Heart right ventricle (tissue), 16 donors: ENCODE measurements around the gene MDM2. TPM values are rescaled to one million over a fixed set of nuclear protein-coding genes. Genes with fewer than 3 reads are reported as not detected.
"Not testable (repeated sequence)": the region's sequence is repeated elsewhere in the genome, so short reads cannot be mapped to it uniquely, and the experiment has no call there.

ENCODE experiments used
- ATAC-seq, 8 donors: fragments of 200-7000 bp; cut with Tn5 transposase; one replicate each; pipeline ENCODE4 v1.9.1; 2020; ENCODE audit warnings: mild to moderate bottlenecking in 8 of 8, moderate library complexity in 8 of 8, moderate number of reproducible peaks in 1 of 8
- DNase-seq, 2 donors: peaks; one replicate each; pipeline ENCODE4 v3.0.0-alpha.2; 2020
- H3K27ac ChIP-seq, 10 donors: fragments of 200-600 bp; sonication (generic) in 2 of 10; one replicate each; pipeline versions ENCODE4 v1.5.0 to v1.8.0; 2020 to 2022; ENCODE audit warnings: mild to moderate bottlenecking in 3 of 10
- H3K27me3 ChIP-seq, 7 donors: fragments of 200-600 bp; one replicate each; pipeline ENCODE4 v1.8.0; 2021 to 2022; ENCODE audit warnings: mild to moderate bottlenecking in 2 of 7
- H3K36me3 ChIP-seq, 9 donors: fragments of 200-600 bp; sonication (generic) in 1 of 9; one replicate each; pipeline versions ENCODE4 v1.5.0 to v1.8.0; 2020 to 2022; ENCODE audit warnings: mild to moderate bottlenecking in 2 of 9
- H3K4me1 ChIP-seq, 9 donors: fragments of 200-600 bp; sonication (generic) in 1 of 9; one replicate each; pipeline versions ENCODE4 v1.5.0 to v1.8.0; 2020 to 2022; ENCODE audit warnings: mild to moderate bottlenecking in 4 of 9
- H3K4me3 ChIP-seq, 10 donors: fragments of 200-600 bp; sonication (generic) in 2 of 10; one replicate each; pipeline versions ENCODE4 v1.5.0 to v1.8.0; 2020 to 2022; ENCODE audit warnings: mild to moderate bottlenecking in 7 of 10, moderate library complexity in 2 of 10
- H3K9me3 ChIP-seq, 11 donors: fragments of 200-600 bp in 10 of 11; sonication (generic) in 2 of 11; one replicate each; pipeline versions ENCODE4 v1.5.0 to v1.8.0; 2013 to 2022; ENCODE audit warnings: mild to moderate bottlenecking in 2 of 11, control low read depth in 1 of 11, moderate library complexity in 1 of 11
- WGBS, 2 donors: extraction: QIAGEN DNeasy Blood & Tissue Kit; methylation state at CpG; one replicate each; pipeline ENCODE4 v1.1.7; 2013; ENCODE audit warnings: inconsistent platforms in 1 of 2; 5-methylcytosine and 5-hydroxymethylcytosine counted together
- intact Hi-C, 10 donors: fragments of 100-400 bp; cut with DNase I; formaldehyde crosslinking; loops; one replicate each; pipeline versions ENCODE4 v1.11.1 to v1.14.2; 2022
- polyA plus RNA-seq, 2 donors: library from polyadenylated mRNA; stranded (reverse); fragments of 200-250 nt; gene quantifications; one replicate each; pipeline ENCODE4 v1.2.3, GENCODE V29; 2013
- total RNA-seq, 10 donors: library from RNA; stranded (reverse); fragmentation: NEBNext Ultra II Directional in 3 of 10; extraction: Animal tissue kit (Norgen Biotek cat#: 25700) in 3 of 10; gene quantifications; one replicate each; pipeline versions ENCODE4 v1.2.1 to v1.2.4, GENCODE V29; 2021 to 2023
- TF ChIP-seq, protein P1 (sequence below), 9 donors: fragments of 200-600 bp; sonication (generic) in 2 of 9; IDR thresholded peaks; one replicate each; pipeline versions ENCODE4 v1.5.0 to v1.8.0; 2021 to 2022; ENCODE audit warnings: antibody characterized with exemption in 9 of 9, mild to moderate bottlenecking in 5 of 9, moderate library complexity in 1 of 9
- donor health status: Arrhythmogenic right ventricular cardiomyopathy.
- donor health status: ischemic (EF 13 %, LVEDD 7.1; RV severe dilation, severe dysfunction).
- donor health status: healthy with polysubstance abuse.
- donor health status: DM: no; HTN: yes; CAD: no.
- donor health status: DM: no; HTN: no; CAD: no.
- donor health status: ischemic (EF 25% LVEDD 6.9; RV normal size, moderate dysfunction).
- donor health status: ischemic (EF 25% LVEDD 5.7; RV mildly dilated, moderate dysfunction).
- donor health status: healthy.
- donor health status: DM: yes; HTN: yes; CAD: no.
- donor health status: Ischemic cardiomyopathy.
- donor health status: ischemic (EF 35%, LVEDD 5.7; RV mildly dilated, moderate dysfunction).
- donor health status: nonischemic (EF 11% LVEDD 7.7; RV severe dilation, severe dysfunction).
- donor health status: DM: yes; HTN: yes; CAD: no.
- donor health status: PGD.
- donor health status: ischemic (EF 29% LVEDD 5.4; RV normal size, mild dysfunction).
- donor health status: nonischemic (EF 23%, LVEDD 6.1; RV moderate dilation, normal function).

MDM2 gene
- total and polyA plus RNA-seq, 12 donors, result 15.9 to 95.5 (median 47.1) TPM

DNA sequence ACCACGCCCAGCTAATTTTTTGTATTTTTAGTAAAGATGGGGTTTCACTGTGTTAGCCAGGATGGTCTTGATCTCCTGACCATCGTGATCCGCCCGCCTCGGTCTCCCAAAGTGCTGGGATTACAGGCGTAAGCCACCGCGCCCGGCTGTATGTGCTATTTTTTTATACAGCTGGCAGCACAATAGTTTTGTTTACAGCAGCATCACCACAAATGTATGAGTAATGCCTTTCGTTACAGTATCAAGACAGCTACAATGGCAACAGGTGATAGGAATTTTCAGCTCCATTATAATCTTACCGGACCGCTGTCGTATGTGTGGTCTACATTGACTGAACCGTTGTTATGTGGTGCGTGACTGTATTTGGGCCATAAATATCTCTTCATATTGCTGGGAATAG lies 11.6 kb upstream of the MDM2 start:
- Histone ChIP-seq H3K36me3 (no peaks in the 10 kb centered on the region), H3K9me3 (no peaks in the 10 kb centered on the region), H3K4me3 (no peak overlapping the region), H3K27me3 (no peaks in the 10 kb centered on the region), H3K4me1 (no peaks in the 10 kb centered on the region), H3K27ac (no peak overlapping the region)
- no peak for DNase-seq
- TF ChIP-seq, protein P1, sequence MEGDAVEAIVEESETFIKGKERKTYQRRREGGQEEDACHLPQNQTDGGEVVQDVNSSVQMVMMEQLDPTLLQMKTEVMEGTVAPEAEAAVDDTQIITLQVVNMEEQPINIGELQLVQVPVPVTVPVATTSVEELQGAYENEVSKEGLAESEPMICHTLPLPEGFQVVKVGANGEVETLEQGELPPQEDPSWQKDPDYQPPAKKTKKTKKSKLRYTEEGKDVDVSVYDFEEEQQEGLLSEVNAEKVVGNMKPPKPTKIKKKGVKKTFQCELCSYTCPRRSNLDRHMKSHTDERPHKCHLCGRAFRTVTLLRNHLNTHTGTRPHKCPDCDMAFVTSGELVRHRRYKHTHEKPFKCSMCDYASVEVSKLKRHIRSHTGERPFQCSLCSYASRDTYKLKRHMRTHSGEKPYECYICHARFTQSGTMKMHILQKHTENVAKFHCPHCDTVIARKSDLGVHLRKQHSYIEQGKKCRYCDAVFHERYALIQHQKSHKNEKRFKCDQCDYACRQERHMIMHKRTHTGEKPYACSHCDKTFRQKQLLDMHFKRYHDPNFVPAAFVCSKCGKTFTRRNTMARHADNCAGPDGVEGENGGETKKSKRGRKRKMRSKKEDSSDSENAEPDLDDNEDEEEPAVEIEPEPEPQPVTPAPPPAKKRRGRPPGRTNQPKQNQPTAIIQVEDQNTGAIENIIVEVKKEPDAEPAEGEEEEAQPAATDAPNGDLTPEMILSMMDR (IDR thresholded peaks at IDR 0.05), result no peak
- no peak for ATAC-seq
- 97% methylated on average over 15 of the region's 15 CpGs for WGBS, 2 donors
- intact Hi-C loops, result no loop called here

DNA sequence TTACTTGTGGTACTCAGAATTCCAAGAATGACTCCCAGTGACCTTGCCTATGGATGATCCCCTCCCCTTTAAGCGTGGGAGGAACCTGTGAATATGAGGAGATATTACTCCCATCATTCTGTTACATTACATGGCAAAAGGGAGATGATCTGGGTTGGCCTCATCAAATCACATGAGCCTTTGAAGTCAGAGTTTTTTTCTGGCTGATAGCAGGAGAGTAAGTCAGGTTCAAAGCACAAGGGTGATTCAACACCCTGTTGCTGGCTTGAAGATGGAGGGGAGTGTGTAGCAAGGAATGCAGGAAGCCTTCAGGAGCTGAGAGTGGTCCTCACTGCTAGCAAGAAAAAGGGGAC lies 9.1 kb upstream of the MDM2 start:
- no peak for ATAC-seq
- Histone ChIP-seq H3K4me1 (no peaks in the 10 kb centered on the region), H3K9me3 (no peaks in the 10 kb centered on the region), H3K36me3 (no peaks in the 10 kb centered on the region), H3K27me3 (no peaks in the 10 kb centered on the region), H3K4me3 (no peak overlapping the region), H3K27ac (no peak overlapping the region)
- TF ChIP-seq, protein P1 (IDR thresholded peaks at IDR 0.05), result no peak
- WGBS, 2 donors, result 100% methylated on average over 1 of the region's 1 CpG
- intact Hi-C loops, result no loop called here
- DNase-seq, result no peak

DNA sequence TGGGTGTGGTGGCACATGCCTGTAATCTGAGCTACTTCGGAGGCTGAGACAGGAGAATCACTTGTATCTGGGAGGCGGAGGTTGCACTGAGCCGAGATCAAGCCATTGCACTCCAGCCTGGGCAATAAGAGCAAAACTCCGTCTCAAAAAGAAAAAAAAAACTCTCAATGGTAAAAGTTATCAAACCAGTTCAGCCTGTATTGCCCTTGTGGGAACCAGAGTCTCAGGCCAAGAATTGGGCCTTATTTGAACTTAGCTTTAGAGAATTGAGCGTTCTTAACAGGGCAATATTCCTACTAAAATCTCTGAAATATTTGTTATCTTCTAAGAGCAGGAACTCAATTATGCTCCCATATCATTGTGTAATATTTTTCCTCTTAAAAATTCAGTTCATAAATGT lies 7.7 kb upstream of the MDM2 start:
- 95 to 97% methylated on average over 5 of the region's 5 CpGs for WGBS, 2 donors
- intact Hi-C loops, result loop anchor here in 2 of 10 donors (10.0 kb wide), 2 partner anchors 55 to 465 kb away; partner anchors contain the start of genes MDM1 (in 1 of the 2) and SLC35E3 (in 1 of the 2)

DNA sequence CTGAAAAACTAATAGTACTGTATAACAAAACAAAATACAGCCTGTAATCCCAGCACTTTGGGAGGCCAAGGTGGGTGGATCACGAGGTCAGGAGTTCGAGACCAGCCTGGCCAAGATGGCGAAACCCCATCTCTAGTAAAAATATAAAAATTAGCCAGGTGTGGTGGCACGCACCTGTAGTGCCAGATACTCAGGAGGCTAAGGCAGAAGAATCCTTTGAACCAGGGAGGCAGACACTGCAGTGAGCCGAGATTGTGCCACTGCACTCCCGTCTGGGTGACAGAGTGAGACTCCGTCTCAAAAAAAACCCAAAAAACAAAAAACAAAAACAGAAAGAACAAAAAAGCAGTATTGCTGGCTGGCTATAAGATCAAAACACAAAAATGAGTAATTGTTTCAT lies 6.9 kb upstream of the MDM2 start:
- intact Hi-C loops, result loop anchor here in 2 of 10 donors (10.0 kb wide), 2 partner anchors 56 to 466 kb away; partner anchors contain the start of genes MDM1 (in 1 of the 2) and SLC35E3 (in 1 of the 2)
- not testable (repeated sequence) for H3K27ac ChIP-seq, ATAC-seq, H3K27me3 ChIP-seq, H3K9me3 ChIP-seq, DNase-seq, H3K4me1 ChIP-seq, H3K4me3 ChIP-seq, H3K36me3 ChIP-seq
- 97% methylated on average over 7 of the region's 7 CpGs for WGBS, 2 donors

More for the DNA sequence above, 7.7 kb upstream of the MDM2 start:
- no peaks in the 10 kb centered on the region for H3K36me3 ChIP-seq
- H3K4me1 ChIP-seq, result no peaks in the 10 kb centered on the region
- no peak overlapping the region for H3K4me3 ChIP-seq
- H3K27ac ChIP-seq, result no peak overlapping the region
- DNase-seq (no peak), ATAC-seq (no peak)
- TF ChIP-seq, protein P1 (IDR thresholded peaks at IDR 0.05), result no peak
- H3K9me3 ChIP-seq, result no peaks in the 10 kb centered on the region
- H3K27me3 ChIP-seq, result no peaks in the 10 kb centered on the region

DNA sequence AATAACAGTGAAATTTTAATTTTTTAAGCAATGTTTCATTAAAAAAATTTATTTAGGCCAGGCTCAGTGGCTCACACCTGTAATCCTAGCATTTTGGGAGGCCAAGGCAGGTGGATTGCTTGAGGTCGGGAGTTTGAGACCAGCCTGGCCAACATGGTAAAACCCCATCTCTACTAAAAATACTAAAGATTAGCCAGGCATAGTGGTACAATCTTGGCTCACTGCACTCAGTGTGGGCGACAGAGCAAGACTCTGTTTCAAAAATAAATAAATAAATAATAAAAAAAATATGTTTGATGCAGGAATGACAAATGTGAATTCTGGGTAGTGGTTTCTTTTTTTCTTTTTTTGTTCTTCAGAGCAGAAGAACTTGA lies 5.6 kb upstream of the MDM2 start:
- not testable (repeated sequence) for H3K27ac ChIP-seq, H3K36me3 ChIP-seq, DNase-seq, H3K27me3 ChIP-seq, H3K4me1 ChIP-seq, ATAC-seq, H3K9me3 ChIP-seq, H3K4me3 ChIP-seq
- 84 to 91% methylated on average over 2 of the region's 2 CpGs for WGBS, 2 donors
- intact Hi-C loops, result loop anchor here in 2 of 10 donors (10.0 kb wide), 2 partner anchors 58 to 468 kb away; partner anchors contain the start of genes MDM1 (in 1 of the 2) and SLC35E3 (in 1 of the 2)

DNA sequence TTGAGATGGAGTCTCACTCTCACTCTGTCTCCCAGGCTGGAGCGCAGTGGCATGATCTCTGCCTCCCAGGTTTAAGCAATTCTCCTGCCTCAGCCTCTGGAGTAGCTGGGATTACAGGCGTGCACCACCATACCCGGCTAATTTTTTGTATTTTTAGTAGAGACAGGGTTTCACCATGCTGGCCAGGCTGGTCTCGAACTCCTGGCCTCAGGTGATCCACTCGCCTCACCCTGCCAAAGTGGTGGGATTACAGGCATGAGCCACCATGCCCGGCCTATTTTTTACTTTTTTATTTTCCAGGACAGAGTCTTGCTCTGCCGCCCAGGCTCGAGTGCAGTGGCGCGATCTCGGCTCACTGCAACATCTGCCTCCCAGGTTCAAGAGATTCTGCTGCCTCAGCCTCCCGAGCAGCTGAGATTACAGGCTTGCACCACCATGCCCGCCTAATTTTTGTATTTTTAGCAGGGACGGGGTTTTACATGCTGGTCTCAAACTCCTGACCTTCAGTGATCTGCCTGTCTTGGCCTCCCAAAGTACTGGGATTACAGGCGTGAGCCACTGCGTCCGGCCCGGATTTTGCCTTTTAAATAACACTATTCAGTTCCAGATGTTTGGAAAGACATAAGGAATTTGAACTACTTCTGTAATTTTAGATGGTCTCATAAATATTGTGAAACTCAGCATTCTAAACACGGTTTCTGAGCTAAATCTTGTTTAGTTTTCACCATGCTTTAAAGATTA lies 4.9 kb upstream of the MDM2 start:
- H3K27ac ChIP-seq, H3K36me3 ChIP-seq, H3K9me3 ChIP-seq, H3K4me3 ChIP-seq, ATAC-seq, DNase-seq, H3K27me3 ChIP-seq, H3K4me1 ChIP-seq: not testable (repeated sequence)
- intact Hi-C loops, result loop anchor here in 2 of 10 donors (10.0 kb wide), 2 partner anchors 58 to 468 kb away; partner anchors contain the start of genes MDM1 (in 1 of the 2) and SLC35E3 (in 1 of the 2)
- 95 to 99% methylated on average over 19 of the region's 19 CpGs for WGBS, 2 donors
